ENCODE results near the gene GPR153. TPM values are rescaled to one million over a fixed set of nuclear protein-coding genes. Genes with fewer than 3 reads are reported as not detected.

GPR153 gene
- total and polyA plus RNA-seq, 2 of the 8 experiments (the other 6 are each of a cell fraction or from before 2014, with no cell fraction given) = 5.7 to 8.1 TPM

DNA sequence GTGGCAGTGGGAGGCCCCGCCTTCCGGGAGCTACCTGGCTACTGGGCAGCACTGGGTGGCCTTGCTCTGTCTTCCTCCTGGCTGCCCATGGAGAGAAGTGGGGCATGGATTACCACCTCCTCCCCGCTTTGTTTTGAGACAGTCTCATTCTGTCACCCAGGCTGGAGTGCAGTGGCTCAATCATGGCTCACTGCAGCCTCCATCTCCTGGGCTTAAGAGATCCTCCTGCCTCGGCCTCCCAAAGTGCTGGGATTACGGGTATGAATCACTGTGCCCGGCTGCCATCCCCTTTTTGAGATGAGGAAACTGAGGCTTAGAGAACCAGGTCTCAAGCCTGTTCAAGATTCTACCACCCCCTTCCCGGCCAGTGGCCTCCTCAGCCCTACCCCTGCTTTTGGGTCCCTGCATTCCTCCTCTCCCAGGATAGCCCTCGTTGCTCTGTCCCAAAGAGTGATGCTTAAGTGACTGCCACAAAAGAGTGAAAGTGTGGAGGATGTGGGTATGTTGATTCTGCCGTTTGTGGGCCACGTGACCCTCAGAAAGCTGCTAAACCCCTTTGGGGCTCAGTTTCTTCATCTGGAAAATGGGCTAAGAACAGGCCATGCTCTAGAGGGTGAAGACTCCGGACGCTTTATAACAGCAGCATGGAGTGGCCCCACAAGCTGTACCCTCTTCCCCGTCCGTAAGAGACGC, 9.1 kb downstream of the GPR153 start (continued):
- TF ChIP-seq EP300 (IDR thresholded peaks at IDR 0.05; ENCODE audit: borderline replicate concordance in 1 of 2, low read depth in 2 of 2, low read length in 2 of 2) (no peak), SP4 (IDR thresholded peaks at IDR 0.05; ENCODE audit: low read length) (no peak)
- TF ChIP-seq, protein P1, sequence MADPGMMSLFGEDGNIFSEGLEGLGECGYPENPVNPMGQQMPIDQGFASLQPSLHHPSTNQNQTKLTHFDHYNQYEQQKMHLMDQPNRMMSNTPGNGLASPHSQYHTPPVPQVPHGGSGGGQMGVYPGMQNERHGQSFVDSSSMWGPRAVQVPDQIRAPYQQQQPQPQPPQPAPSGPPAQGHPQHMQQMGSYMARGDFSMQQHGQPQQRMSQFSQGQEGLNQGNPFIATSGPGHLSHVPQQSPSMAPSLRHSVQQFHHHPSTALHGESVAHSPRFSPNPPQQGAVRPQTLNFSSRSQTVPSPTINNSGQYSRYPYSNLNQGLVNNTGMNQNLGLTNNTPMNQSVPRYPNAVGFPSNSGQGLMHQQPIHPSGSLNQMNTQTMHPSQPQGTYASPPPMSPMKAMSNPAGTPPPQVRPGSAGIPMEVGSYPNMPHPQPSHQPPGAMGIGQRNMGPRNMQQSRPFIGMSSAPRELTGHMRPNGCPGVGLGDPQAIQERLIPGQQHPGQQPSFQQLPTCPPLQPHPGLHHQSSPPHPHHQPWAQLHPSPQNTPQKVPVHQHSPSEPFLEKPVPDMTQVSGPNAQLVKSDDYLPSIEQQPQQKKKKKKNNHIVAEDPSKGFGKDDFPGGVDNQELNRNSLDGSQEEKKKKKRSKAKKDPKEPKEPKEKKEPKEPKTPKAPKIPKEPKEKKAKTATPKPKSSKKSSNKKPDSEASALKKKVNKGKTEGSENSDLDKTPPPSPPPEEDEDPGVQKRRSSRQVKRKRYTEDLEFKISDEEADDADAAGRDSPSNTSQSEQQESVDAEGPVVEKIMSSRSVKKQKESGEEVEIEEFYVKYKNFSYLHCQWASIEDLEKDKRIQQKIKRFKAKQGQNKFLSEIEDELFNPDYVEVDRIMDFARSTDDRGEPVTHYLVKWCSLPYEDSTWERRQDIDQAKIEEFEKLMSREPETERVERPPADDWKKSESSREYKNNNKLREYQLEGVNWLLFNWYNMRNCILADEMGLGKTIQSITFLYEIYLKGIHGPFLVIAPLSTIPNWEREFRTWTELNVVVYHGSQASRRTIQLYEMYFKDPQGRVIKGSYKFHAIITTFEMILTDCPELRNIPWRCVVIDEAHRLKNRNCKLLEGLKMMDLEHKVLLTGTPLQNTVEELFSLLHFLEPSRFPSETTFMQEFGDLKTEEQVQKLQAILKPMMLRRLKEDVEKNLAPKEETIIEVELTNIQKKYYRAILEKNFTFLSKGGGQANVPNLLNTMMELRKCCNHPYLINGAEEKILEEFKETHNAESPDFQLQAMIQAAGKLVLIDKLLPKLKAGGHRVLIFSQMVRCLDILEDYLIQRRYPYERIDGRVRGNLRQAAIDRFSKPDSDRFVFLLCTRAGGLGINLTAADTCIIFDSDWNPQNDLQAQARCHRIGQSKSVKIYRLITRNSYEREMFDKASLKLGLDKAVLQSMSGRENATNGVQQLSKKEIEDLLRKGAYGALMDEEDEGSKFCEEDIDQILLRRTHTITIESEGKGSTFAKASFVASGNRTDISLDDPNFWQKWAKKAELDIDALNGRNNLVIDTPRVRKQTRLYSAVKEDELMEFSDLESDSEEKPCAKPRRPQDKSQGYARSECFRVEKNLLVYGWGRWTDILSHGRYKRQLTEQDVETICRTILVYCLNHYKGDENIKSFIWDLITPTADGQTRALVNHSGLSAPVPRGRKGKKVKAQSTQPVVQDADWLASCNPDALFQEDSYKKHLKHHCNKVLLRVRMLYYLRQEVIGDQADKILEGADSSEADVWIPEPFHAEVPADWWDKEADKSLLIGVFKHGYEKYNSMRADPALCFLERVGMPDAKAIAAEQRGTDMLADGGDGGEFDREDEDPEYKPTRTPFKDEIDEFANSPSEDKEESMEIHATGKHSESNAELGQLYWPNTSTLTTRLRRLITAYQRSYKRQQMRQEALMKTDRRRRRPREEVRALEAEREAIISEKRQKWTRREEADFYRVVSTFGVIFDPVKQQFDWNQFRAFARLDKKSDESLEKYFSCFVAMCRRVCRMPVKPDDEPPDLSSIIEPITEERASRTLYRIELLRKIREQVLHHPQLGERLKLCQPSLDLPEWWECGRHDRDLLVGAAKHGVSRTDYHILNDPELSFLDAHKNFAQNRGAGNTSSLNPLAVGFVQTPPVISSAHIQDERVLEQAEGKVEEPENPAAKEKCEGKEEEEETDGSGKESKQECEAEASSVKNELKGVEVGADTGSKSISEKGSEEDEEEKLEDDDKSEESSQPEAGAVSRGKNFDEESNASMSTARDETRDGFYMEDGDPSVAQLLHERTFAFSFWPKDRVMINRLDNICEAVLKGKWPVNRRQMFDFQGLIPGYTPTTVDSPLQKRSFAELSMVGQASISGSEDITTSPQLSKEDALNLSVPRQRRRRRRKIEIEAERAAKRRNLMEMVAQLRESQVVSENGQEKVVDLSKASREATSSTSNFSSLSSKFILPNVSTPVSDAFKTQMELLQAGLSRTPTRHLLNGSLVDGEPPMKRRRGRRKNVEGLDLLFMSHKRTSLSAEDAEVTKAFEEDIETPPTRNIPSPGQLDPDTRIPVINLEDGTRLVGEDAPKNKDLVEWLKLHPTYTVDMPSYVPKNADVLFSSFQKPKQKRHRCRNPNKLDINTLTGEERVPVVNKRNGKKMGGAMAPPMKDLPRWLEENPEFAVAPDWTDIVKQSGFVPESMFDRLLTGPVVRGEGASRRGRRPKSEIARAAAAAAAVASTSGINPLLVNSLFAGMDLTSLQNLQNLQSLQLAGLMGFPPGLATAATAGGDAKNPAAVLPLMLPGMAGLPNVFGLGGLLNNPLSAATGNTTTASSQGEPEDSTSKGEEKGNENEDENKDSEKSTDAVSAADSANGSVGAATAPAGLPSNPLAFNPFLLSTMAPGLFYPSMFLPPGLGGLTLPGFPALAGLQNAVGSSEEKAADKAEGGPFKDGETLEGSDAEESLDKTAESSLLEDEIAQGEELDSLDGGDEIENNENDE (IDR thresholded peaks at IDR 0.05; ENCODE audit: insufficient replicate concordance, low read length) = no peak
- TF ChIP-seq, protein P2, sequence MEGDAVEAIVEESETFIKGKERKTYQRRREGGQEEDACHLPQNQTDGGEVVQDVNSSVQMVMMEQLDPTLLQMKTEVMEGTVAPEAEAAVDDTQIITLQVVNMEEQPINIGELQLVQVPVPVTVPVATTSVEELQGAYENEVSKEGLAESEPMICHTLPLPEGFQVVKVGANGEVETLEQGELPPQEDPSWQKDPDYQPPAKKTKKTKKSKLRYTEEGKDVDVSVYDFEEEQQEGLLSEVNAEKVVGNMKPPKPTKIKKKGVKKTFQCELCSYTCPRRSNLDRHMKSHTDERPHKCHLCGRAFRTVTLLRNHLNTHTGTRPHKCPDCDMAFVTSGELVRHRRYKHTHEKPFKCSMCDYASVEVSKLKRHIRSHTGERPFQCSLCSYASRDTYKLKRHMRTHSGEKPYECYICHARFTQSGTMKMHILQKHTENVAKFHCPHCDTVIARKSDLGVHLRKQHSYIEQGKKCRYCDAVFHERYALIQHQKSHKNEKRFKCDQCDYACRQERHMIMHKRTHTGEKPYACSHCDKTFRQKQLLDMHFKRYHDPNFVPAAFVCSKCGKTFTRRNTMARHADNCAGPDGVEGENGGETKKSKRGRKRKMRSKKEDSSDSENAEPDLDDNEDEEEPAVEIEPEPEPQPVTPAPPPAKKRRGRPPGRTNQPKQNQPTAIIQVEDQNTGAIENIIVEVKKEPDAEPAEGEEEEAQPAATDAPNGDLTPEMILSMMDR (IDR thresholded peaks at IDR 0.05; ENCODE audit: control extremely low read depth in 1 of 3, insufficient read depth in 1 of 3, low read depth in 1 of 3, low read length in 3 of 3) = no peak
- TF ChIP-seq, protein P3, sequence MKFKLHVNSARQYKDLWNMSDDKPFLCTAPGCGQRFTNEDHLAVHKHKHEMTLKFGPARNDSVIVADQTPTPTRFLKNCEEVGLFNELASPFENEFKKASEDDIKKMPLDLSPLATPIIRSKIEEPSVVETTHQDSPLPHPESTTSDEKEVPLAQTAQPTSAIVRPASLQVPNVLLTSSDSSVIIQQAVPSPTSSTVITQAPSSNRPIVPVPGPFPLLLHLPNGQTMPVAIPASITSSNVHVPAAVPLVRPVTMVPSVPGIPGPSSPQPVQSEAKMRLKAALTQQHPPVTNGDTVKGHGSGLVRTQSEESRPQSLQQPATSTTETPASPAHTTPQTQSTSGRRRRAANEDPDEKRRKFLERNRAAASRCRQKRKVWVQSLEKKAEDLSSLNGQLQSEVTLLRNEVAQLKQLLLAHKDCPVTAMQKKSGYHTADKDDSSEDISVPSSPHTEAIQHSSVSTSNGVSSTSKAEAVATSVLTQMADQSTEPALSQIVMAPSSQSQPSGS (IDR thresholded peaks at IDR 0.05; ENCODE audit: low read length) = no peak

Measured in H1 (cell line).